NCI-H524 (cell line): ENCODE data around the gene CLN6.
"Not testable (repeated sequence)": the region's sequence is repeated elsewhere in the genome, so short reads cannot be mapped to it uniquely, and the experiment has no call there.

ENCODE experiments used
- DNase-seq, 2 experiments: peaks; one replicate each; lab custom pipeline; 2025; lab: John Stamatoyannopoulos, UW

CLN6 gene

DNA sequence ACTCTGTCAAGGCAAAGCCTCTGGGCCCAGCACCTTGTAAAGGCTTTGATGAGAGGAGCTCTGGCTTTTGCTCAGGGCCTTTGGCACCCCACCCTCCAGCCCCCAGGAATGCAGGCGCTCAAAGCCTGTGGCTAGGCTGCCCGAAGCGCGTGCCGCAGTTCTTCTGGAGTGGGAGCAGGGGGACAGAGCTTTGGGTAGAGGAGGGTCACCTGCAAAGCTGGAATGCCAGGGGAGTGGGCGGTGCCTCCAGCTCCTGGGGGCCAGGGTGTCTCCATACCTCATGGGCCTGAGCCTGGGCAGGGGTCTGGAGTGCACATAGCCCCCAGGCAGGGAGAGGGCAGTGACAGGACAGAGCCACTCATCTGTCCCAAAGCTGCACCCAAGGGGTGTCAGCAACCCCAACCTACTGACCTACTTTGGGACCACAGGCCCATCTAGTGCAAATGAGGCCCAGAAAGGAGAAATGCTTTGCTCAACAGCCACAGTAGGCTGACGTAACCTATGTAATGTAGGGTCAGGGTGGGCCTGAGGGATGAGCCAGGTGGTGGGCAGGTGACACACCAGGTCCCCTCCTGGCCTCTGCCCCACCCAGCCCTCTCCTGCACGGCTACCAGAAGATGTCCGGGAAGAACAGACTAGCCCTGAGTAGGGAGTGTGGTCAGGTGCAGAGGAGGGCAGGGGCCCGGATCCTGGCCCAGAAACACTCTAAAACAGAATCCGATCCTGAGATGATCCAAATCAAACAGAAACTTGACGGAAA lies 22.2 kb downstream of the CLN6 start:
- DNase-seq = no peak

DNA sequence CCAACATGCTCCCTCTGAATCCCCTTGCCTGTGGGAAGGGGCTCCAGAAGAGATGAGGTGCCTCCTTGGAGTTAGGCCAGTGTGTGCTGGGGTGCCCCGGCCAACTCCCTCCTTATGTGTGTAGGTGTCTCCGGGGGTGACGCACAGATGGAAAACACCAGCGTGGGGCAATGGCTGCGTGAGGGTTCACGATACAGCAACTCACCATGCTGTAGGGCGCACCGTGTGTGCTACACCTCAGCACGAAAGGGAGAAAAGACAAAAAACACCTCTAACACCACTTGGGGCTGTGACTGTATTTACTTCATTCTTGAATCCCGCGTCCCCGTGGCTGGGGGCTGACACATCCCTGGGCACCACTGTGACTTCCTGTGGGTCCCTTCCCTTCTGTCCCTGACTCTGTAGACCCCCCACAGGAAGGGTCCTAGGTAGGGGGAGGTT lies 22.8 kb downstream of the CLN6 start:
- DNase-seq = no peak

DNA sequence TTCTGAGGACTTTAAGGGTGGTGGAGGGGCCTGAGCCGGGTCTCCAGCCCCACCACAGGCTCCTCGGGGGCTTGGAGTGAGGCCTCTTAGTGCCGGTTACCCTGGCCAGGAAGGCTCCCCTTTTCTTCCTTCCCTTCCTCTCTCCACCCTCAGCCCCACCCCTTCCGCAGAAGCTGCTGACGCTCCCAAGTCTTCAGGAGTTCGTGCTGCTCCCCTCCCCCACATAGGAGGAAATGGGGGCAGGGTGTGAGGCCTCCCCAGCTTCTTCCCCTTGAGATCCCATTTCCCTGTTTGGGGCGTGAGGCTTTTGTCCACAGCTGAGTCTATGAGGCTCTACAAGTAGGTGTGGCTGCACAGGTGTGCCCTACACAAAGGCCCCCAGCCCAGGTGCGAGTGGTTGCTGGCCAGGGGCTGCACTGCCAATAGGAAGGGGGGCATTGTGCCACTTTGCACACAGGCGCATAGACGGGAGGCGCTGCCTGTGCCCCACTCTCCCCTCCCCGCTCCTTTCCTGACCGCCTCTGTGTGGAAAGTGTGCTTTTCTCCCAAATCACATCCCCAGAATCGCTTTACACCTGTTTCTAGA lies 23.5 kb downstream of the CLN6 start:
- DNase-seq = no peak

DNA sequence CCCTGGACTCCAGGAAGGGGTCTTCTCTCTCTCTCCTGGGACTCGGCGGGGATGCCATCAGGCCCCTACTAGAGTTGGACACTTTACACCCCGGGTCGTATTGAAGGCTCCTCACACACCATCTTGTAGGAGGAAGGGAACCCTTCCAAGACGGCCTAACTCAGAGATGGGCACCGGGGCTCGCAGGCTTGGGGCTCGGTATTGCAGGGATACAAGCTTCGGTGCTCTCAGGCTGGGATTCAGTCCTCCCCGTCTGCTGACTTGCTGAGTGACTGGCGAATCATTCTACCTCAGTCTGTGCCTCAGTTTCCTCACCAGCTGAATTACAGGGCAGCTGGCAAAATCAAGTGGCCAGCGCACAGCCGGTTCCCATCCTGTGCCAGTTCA lies 24.0 kb downstream of the CLN6 start:
- DNase-seq = no peak

DNA sequence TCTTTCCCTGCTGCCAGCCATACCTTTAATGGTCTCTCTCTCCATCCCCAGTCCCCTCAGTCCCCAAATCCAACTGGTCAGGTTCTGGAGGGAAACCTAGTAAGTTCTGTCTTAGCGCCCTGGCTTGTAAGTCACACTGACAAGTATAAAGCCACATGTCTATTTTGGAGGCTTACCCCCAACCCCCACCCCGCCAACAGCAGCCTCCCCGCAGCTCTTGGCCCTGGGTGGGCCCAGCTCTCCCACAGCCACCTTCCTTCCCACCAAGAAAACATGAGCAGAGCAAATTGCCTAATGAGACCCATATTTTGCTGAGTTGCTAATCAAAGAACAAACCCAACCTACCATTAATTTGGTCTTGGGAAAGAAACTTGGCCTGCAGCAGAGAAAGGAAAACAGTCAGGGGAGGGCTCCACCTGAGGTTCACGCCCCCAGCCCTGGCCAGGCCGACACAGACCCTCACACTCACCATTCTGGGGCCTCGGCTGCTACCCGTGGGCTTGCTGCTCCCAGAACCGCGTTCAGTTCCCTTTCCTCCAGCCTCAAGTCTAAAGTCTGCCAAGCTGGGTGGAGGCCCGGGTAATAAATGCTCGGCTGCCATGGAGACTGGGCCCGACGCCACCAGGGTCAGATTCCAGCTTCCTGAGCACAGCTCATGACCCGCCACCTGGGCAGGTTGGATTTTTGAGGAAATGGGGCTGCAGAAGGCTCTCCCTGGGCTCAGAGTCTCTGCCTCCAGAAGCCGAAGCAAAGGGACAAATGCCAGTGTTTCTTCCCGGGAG lies 24.6 kb downstream of the CLN6 start, which contains the start of gene CALML4:
Gene CALML4, minus strand, starts transcription at position 557 of the 782 bp plus-strand sequence. Its CDS starts 85 bp downstream, at position 472.
- DNase-seq = no peak

DNA sequence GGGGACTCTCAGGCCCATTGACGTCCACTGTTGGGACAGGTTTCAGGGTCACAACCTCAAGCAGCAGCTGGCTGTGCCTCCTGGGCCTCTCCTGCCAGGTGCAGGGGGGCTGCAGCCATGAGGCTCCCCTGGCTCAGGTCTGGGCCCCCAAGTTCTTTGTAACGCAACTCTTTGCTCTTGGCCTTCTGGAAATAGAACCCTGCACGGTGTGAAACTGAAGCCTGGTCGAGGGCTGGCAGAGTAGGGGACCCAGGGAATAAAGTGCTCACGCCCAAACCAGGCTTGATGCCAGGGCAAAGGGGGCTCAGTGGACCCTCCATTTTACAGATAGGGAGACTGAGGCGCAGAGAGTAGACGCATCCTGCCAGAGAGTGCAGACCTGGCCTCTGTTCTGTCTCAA lies 25.2 kb downstream of the CLN6 start:
- DNase-seq = no peak

DNA sequence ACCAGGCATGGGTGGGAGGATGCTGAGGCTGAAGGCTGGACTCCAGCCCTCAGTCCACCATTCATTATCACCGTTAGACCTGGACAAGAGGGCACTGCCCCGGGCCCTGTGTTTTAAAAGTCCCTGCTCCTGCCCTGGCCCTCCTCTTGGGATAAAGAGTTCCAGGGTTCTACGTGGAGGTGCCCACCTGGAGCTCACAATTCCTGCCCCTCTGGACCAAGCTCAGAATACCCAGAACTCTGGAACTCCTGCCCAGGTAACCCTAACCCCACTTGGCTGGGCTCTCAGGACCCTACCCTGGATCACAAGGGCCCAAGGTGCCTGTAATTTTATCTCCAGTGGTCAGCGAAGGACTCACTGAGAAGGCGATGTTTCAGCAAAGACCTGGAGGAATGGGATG lies 25.6 kb downstream of the CLN6 start:
- no peak for DNase-seq

DNA sequence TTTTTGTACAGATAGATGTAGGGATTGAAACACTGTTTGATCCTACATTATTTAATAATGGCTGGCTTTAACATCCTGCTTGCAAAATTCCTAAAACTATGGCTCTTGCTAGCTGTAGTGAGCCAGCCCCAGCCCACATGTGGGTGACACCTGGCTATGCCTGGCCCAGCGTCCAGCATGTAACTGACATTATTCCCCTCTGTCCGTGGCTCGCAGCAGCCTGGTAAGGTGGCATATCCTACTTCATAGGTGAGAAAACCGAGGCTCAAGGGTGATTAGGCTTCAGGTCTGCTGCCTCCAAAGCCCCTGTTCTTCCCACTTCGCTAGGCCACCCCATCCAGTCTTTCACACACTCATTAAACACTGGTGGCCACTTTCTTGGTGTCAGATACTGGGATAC lies 26.0 kb downstream of the CLN6 start:
- no peak for DNase-seq

DNA sequence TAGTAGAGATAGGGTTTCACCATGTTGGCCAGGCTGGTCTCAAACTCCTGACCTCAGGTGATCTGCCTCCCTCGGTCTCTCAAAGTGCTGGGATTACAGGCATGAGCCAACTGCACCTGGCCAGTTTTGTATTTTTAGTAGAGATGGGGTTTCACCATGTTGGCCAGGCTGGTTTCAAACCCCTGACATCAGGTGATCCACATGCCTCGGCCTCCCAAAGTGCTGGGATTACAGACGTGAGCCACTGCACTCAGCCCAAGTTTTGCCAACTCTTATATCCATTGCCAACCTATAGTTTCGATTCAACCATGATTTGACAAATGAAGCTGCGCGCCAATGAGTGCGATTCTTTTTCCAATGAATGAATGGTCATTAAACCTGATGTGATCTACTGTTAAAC lies 26.5 kb downstream of the CLN6 start:
- DNase-seq = not testable (repeated sequence)

DNA sequence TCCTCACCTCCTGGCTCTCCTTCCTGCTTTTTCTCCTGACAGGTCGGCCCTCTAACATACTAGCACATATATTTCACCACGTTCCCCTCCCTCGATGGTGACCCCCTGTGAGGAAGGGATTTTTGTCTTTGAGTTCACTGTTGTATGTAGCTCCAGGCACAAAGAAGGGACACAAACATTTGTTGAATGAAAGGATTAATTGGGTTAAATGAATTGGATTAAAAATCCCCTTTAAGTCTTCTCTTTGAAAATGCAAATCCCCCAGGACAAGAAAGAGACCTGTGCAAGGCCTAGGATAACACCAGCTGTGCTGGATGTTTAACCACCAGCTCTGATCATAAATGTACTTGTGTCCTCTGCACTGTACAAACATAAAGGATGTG lies 27.7 kb downstream of the CLN6 start:
- DNase-seq = peak in 1 of 2 experiments; percentile 62

DNA sequence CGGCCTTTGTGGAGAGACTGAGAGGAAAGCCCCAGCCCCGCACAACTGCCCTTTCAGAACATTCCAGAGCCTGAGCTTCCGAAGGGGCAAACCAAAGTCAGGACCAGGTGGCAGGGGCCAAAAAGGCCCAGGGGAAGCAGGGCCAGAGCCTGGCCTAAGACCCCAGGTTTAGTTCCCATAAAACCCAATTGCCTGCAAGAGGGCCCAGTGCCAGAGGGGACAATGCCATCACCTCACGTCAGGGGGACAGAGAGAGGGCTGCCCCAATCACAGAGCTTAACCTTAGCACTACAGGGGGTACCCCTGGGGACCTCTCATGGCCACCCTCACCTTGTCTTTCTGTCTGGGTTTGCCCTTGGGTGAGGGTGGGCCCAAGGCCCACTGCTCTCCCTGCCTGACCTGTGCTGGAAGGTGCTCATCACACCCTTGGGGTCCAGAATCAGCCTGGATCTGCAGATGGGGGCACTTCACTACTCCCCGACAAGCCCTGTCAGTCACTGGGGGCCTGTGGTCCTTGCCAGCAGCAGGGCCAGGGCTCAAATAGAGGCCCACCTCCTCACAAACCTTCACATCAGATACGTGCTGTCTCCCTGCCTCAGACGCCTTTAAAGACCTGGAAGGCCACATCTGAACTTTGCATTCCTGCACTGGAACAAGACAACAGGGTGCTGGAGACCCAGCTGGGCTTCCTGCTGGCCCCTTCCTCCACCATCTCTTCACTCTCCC lies 28.2 kb downstream of the CLN6 start:
- DNase-seq = no peak

DNA sequence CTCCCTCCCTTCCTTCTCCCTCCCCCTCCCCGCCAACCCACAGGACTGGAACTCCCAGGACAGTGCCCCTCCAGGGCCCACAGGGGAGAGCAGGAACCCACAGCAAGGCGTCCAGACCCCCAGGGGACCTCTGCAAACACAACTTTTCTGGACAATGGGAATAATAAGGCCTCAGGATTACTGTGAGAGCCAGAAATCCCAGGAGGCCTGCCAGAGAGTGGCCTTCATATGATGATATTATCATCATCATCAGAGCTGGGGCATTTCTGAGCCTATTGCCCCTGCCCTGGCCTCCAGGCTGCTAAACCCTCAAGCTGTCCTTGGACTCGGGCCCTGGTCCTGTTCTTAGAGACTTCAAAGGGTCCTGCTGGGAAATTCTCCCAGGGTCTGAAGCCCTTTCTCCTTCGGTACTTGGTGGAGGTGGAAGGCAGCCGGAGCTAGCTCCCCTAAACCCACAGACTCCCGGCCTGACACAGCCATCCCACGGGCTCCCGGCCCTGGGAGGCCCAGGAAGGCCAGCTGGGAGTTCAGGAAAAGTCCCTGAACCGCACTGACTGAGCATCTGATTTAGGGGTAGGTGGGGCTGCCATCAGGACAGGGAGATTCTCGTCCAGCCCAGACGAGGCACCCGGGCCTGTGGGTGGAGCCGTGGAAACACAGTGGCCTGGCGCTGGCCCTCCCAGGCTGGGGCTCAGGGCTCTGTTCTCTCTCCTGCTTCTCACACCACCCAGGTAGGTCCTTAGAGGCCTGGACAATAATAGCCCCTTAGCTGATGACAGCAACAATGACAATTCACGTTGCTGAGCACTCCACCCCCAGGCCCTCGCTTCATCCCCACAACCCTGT lies 29.3 kb downstream of the CLN6 start:
- DNase-seq = no peak

DNA sequence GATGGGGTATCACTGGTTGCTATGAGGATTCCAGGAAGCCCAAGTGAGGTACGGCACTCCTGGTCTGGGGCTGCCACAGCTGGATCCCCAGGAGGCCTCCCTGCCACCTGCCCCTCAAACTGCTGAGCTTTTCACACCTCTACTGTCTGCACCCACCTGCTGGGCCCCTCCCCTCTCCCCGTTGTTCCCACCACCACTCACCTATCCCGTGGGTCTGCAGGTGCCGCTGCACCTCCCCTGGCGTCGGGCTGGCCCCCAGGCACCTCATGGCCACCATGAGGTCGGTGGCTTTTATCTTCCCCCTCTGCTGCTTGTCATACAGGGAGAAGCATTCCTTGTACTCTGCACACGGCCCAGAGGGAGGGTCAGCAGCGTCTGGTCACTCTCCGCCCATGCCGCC lies 30.2 kb downstream of the CLN6 start:
- no peak for DNase-seq

DNA sequence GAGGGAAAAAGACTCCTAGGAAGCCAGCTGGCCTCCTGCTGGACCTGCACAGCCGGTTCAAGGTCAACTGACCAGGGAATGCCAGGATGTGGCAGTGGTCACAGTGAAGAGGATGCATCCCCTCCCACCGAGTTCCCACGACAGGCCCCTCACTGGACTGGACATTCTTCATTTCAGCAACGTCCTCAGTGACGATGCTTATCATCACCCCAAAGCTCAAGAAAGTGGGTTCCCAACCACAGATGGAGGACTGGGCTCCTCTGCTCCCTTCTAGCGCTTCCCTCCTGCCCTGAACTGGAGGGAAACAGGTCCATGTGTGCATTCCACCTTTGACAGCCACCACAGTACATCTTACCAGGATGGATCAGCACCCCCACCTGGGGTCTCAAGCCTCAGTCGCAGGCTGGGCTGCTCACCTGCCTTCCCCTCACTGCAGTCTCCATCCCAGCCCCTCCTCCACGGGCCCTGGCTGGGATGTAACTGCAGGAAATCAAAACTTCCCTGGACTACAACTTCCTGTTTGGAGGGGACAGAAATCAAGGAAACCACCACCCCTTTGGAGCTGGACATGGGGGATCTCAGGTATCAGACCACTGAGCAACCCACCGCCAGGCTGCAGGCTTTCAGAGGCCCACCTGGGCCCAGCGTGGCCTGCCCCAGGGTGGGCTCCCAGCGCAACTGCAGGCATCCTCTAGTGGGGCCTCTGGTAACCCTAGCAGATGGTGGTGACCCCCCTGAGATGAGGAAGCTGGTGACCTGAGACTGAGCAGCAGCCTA lies 31.7 kb downstream of the CLN6 start:
- DNase-seq = no peak

DNA sequence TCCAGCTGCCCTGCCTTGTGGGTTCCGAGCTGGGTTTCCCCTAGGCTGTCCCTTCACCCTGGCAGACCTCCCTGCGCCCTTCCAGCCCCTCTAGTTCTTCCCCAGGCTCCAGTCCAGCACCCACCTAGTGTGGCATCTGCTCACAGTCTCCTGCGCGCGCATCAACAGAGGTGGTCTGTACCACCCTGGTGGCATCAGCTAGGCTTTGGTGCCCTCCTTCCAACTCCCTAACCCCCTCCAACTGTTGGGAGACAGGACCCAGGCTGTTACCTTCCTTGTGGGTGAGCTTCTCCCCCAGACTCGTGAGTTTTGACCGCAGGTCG lies 32.4 kb downstream of the CLN6 start:
- DNase-seq = no peak

DNA sequence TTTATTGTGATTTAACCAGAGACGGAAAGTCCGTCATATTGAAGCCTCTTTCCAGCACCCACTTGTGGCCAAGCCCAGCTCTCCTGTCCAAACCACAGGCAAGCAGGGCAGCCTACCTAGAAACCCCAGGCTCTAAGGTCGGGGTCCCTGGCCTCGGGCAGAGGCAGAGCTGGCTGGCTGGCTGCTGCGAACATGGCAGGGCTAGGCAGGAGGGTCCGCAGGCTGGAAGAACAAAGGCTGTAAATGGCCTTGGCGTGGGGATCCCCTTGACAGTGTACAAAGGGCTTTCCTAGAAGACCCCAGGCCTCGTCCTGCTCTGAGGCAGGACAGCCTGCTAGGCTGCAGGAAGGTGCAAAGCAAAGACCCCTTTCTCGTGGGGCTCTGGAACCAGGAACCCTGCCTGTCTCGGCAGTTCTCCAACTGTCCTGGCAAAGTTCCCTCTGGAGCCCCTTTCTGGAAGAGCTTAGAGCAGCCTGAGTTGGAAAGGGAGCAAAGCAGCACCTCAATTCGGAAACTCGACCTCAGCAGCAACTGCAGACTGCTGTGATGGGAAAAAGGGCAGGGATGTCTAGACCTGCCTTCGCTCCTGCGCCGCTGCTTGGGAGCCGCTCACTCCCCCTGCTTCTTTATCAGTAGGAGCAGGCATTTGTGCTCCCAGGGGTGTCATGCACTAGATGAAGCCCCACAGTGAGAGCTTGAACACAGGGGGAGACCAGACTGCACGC lies 32.9 kb downstream of the CLN6 start:
- no peak for DNase-seq

DNA sequence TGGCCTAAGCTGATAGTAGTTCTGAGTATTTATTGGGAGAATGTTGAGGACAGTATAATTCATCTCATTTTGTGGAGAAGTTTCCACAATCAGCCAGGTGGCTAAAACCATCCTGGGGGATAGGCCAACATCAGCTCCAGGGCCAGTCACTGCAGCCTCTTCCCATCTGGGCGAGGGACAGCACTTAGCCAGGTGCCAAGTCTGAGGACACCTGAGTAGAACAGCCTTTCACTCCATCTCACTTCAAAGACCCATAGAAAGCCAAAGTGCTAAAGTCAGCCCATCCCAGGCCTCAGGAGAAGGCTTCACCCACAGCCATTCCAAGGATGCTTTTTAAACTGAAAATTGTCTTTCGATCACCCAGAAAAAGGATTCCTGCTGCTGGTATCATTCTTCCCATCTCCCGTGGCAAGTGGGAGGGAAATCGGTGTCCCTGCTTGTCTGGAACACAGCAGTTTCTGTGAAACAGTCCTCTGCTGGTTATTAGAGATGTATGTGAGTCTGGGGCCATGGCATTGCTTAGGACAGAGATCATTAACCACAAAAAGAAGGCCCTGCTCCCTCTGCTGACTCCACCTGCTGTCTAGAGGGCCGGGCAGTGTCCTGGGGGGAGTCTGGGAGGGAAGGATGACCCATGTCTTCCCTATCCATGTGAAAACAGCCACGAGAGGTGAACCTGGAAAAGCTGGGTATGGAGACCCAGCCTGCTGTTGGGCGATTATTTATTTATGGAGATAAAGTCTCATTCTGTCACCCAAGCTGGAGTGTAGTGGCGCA lies 34.0 kb downstream of the CLN6 start:
- DNase-seq = no peak

DNA sequence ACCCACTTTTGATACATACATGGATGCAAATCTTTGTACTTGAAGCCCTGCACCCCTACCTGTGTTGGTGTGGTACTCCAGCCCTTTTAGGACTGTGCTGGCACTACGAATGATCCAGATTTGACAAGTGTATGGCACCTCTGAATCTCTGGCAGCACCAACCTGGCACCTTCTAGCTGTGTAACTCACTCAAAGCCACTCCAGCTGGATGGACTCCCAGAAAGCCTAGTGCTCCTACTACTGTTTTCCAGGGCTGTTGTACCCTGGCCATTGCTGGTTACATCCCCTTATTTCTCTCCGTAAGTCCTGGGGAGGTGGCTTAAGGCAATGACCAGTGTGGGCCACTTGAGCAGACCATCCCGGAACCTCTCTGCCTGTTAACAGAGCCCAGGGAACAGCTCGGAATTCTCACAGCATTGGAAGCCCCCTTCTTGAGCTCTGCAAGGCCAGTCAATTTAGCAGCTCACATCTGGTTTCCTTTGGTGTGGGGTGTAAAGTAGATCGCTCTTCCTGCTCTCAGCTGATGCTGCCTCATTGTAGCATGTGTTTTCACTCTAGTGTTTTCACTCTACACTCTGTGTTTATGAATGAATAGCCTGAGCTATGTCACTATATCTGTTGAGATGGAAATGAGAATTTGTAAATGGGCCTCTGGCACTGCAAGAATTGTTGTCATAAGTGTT lies 36.6 kb downstream of the CLN6 start:
- no peak for DNase-seq

DNA sequence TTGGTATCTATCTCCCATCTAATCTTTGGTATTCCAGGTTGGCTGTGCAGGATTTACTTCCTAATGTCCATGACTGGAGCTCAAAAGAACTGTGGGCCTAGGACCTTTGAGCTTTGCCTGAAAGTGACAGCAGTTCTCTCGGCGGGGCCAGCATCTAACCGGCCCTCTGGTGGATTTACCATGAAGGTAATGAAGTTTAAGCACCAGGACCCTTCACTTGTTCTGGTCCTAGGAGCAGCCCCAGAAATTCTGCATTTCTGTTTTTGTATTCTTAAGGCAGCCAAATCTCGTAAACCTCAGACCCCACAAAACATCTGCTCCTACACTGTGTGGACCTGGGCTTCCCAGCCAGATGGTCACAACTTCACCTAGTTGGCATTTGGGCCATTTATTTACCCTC lies 37.4 kb downstream of the CLN6 start:
- no peak for DNase-seq
